Measurements from ENCODE around the gene CRYBG1. TPM values are rescaled to one million over a fixed set of nuclear protein-coding genes. Genes with fewer than 3 reads are reported as not detected.

Gene CRYBG1
- total RNA-seq, 1 experiment from 2014 or later: 10.1 TPM

GRCh38 chr6:106561686-106562405, 201.3 kb downstream of the CRYBG1 start (continued):
- TF ChIP-seq PREB (CRISPR knock-in tag; IDR thresholded peaks at IDR 0.05; ENCODE audit: borderline replicate concordance): no peak
- TF ChIP-seq MAX (CRISPR knock-in tag; IDR thresholded peaks at IDR 0.05): no peak
- TF ChIP-seq PRRX2 (CRISPR knock-in tag; IDR thresholded peaks at IDR 0.05): no peak

- DNase-seq (ENCODE audit: low spot score) (no peak), ATAC-seq (no peak)
- H3K4me1 Mint-ChIP-seq: peaks cover 17% of the 10 kb centered on the region
- no peaks in the 10 kb centered on the region for H3K9me3 Mint-ChIP-seq
- H3K27ac Mint-ChIP-seq: no peak overlapping the region
- no peak overlapping the region for H3K4me3 Mint-ChIP-seq
- ChIA-PET CTCF (interaction anchor here (0.5 to 4.5 kb wide), 10 partner anchors 8 to 434 kb away, joined by 3 to 33 read pairs (median 5); partner anchors contain the start of gene CRYBG1), POLR2A (no interaction called here)
- H3K27me3 Mint-ChIP-seq (ENCODE audit: low read depth): no peaks in the 10 kb centered on the region
- H3K36me3 Mint-ChIP-seq: no peaks in the 10 kb centered on the region
- TF ChIP-seq JAZF1 (CRISPR knock-in tag; IDR thresholded peaks at IDR 0.05) (no peak), ZNF425 (CRISPR knock-in tag; conservative IDR thresholded peaks at IDR 0.05) (no peak), IRF2 (CRISPR knock-in tag; IDR thresholded peaks at IDR 0.05; ENCODE audit: borderline replicate concordance, low read depth) (no peak), ZBTB43 (CRISPR knock-in tag; IDR thresholded peaks at IDR 0.05) (no peak), MLX (CRISPR knock-in tag; IDR thresholded peaks at IDR 0.05) (no peak), GRHL2 (CRISPR knock-in tag; IDR thresholded peaks at IDR 0.05; ENCODE audit: insufficient replicate concordance, severe bottlenecking) (no peak), TP53 (CRISPR knock-in tag; IDR thresholded peaks at IDR 0.05) (no peak), ZNF317 (CRISPR knock-in tag; IDR thresholded peaks at IDR 0.05; ENCODE audit: borderline replicate concordance, low read depth) (no peak), NR1H2 (CRISPR knock-in tag; IDR thresholded peaks at IDR 0.05) (no peak), GTF2I (CRISPR knock-in tag; conservative IDR thresholded peaks at IDR 0.05) (no peak), NFATC4 (CRISPR knock-in tag; IDR thresholded peaks at IDR 0.05) (no peak), ATF2 (CRISPR knock-in tag; IDR thresholded peaks at IDR 0.05; ENCODE audit: borderline replicate concordance, low read depth) (no peak), ZNF232 (CRISPR knock-in tag; IDR thresholded peaks at IDR 0.05) (no peak), ERG (CRISPR knock-in tag; IDR thresholded peaks at IDR 0.05) (no peak), IRF1 (CRISPR knock-in tag; IDR thresholded peaks at IDR 0.05) (no peak), ZNF512 (CRISPR knock-in tag; IDR thresholded peaks at IDR 0.05; ENCODE audit: borderline replicate concordance) (no peak), CREB1 (CRISPR knock-in tag; IDR thresholded peaks at IDR 0.05) (no peak), ZNF263 (CRISPR knock-in tag; IDR thresholded peaks at IDR 0.05; ENCODE audit: low read depth) (no peak)
Measured at GRCh38 chr6:106563614-106564013, 203.1 kb downstream of the CRYBG1 start.

Measured in WTC11 (cell line).